NOMO-1 treated with DMSO at 0.1 percent for 48 hours (cell line): ENCODE results near the gene ZNF467.

Experiments used
- DNase-seq: peaks from one replicate; lab custom pipeline; 2025; ENCODE audit not compliant: unreplicated experiment; lab: John Stamatoyannopoulos, UW

ZNF467 gene

GRCh38 chr7:149787428-149788299, 14.3 kb upstream of the ZNF467 start:
- DNase-seq = no peak

- DNase-seq = no peak
Observed at GRCh38 chr7:149785983-149786382, 12.6 kb upstream of the ZNF467 start.

DNA sequence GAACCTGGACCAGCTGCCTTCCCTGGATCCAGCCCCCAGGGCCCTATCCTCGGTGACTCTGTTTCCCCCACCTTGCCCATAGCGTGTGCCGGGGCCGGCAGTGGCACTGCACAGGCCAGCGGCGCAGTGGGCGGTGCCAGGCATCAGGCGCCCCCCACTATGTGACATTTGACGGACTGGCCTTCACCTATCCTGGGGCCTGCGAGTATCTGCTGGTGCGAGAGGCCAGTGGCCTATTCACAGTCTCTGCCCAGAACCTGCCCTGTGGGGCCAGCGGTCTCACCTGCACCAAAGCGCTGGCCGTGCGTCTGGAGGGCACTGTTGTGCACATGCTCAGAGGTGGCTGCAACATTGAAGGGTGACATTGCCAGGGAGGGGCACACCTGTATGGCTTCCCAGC, 12.0 kb upstream of the ZNF467 start:
- no peak for DNase-seq

DNA sequence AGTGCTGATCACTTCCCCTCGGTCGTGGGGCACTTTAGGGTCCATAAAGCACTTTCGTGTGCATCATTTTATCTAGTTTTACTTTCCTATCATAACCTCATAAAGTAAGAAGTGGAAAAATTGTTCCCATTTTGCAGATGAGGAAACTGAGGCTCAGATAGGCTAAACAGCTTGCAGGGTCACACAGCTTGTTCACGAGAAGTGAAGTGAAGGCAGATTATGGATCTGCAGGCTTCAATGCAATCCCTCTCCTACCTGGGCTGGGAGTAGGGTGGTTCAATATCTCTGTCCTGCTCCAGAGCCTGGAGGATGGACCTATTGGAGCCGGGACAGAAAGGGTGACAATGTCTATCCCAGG, 10.8 kb upstream of the ZNF467 start:
- no peak for DNase-seq

GRCh38 chr7:149783386-149784250, 10.2 kb upstream of the ZNF467 start:
- DNase-seq = no peak

GRCh38 chr7:149782682-149783345, 9.4 kb upstream of the ZNF467 start:
- DNase-seq = no peak

- DNase-seq = no peak
Observed at GRCh38 chr7:149781921-149782320, 8.5 kb upstream of the ZNF467 start.

DNA sequence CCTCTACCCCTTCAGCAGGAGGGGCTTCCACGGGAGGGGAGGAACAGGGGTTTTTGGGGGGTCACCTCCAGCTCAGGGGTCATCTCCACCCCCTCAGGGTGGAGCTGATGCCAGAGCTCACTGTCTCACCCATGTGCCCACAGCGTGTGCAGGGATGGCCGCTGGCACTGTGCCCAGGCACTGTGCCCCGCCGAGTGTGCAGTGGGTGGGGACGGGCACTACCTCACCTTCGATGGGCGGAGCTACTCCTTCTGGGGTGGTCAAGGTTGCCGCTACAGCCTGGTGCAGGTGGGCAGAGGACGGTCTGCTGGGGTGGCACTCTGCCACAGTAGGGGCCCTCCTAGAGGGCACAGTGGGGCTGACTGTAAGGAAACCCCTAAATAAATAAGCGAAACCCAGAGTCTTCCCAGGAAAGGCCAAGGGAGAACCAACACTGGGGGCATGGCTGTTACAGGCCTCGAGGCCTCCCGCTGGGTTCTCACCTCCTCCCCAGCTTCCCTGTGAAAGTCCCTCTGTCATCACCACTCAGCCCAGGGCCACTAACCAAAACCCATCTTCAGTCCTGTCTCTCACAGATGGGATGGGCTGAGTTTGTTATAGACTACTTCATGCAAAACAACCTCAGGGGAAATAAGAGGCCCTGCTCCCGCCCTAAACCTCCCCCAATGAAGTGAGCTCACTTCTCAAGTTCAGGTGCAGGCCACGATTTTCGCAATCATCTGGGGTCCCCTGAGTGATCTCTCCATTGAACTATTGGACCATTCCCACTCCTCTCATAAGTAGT, 7.4 kb upstream of the ZNF467 start:
- no peak for DNase-seq

DNA sequence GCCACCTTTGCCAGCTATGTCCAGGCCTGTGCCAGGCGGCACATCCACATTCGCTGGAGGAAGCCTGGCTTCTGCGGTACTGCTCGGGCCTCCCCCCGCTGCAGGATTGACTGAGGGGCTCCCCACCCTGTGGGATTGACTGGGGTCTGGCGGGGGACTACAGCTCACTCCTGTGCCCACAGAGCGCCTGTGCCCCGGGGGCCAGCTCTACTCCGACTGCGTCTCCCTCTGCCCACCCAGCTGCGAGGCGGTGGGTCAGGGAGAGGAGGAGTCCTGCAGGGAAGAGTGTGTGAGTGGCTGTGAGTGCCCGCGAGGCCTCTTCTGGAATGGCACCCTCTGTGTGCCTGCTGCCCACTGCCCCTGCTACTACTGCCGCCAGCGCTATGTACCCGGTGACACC, 6.7 kb upstream of the ZNF467 start:
- no peak for DNase-seq

- no peak for DNase-seq
Observed at GRCh38 chr7:149779502-149779805, 6.1 kb upstream of the ZNF467 start.

DNA sequence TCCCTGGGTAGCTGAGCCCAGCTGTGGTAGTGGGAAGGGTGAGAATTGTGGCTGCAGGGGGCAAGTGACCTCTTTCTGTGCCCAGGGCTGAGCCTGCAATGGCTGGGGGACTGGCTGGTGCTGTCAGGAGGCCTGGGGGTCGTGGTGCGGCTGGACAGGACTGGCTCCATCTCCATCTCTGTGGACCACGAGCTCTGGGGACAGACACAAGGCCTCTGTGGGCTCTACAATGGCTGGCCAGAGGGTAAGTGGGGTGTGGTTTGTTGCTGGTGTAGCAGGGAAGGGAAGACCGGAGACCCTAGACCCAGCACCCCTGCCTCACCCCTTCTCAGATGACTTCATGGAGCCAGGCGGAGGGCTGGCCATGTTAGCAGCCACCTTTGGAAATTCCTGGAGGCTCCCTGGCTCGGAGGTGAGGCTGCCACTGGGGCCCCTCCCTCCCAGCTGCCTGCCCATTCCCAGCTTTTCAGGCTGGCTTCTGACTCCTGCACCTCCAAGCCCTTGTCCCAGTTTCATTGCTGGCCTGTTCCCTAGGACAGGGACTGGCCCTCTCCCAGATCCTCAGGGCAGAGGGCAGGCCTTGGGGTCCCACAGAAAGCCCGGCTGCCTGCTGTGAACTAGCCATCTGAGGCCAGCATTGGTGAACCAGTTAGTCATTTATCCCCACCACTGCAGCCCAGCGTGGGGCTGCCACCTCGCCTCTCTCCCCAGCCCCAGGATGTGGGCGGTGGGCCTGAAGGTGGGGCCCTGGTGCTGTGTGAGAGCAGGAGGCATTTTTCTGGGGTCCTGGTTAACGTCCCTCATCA, 5.5 kb upstream of the ZNF467 start:
- no peak for DNase-seq

DNA sequence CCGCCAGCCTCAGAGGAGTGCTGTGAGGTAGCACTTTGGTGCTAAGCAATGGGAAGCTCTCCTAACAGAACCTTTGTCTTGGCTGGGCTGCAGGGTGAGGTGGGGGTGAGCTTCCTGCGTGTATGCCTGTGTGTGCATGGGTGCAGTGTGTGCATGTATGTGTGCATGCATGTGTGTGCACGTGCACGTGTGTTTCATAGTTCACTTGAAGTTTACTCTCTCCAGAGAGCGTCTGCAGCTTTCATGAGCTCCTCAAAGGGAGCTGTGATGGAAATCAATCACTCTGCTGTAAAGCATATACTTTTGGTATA, 4.9 kb upstream of the ZNF467 start:
- no peak for DNase-seq

- no peak for DNase-seq
Observed at GRCh38 chr7:149777551-149778326, 4.4 kb upstream of the ZNF467 start.

DNA sequence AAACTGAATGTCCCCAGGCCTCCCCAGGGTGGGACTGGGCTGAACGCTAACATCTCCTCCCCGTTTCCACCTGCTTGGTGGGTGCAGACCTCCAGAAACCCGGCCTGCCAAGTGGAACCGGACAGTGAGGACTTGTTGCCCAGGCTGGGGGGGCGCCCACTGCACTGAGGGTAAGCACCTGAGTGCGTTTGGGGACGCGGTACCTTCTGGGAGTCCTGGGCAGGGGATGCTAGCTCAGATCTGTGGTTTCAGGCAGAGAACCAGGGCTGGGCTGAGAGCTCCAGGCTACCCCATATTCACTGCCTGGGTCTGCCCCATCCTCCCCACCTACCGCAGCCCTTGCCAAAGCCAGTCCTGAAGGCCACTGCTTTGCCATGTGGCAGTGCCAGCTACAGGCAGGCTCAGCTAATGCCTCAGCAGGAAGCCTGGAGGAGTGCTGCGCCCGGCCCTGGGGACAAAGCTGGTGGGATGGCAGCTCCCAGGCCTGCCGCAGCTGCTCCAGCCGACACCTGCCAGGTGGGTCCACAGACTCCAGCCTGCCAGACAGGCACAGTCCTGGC, 3.5 kb upstream of the ZNF467 start:
- DNase-seq = no peak

GRCh38 chr7:149776289-149776688, 2.9 kb upstream of the ZNF467 start:
- DNase-seq = no peak

DNA sequence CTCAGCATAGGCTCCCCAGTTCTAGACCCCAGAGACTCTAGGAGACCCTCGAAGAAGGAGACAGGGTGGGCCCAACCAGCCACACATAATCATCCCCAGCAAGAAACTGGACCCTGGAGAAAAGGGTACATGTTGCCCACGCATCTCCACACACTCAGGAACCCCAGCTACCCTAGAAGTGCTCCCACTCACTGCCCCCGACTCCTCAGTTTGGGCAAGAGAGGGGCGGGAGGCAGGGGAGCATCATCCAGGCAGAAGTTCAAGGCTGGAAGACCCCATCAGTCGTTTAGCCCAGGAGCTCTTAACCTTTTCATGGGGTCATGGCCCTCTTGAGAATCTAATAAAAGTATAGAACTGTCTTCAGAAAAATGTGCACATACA, 1.8 kb upstream of the ZNF467 start:
- DNase-seq = no peak

- no peak for DNase-seq
Observed at GRCh38 chr7:149774237-149775175, 1.1 kb upstream of the ZNF467 start.

- DNase-seq = no peak
Observed at GRCh38 chr7:149772956-149773434, 393 bp downstream of the ZNF467 start.
